Measurements from ENCODE around the gene GPR31.

GPR31 gene

DNA sequence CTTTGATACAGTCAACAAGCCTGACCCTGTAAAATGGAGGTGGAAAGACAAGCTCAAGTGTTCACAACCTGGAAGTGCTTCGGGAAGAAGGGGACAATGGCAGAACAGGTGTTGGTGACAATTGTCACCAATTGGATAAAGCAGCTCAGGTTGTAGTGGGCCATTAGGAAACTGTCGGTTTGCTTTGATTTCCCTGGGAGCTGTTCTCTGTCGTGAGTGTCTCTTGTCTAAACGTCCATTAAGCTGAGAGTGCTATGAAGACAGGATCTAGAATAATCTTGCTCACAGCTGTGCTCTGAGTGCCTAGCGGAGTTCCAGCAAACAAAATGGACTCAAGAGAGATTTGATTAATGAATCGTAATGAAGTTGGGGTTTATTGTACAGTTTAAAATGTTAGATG is 19.9 kb downstream of the GPR31 start:
- no peak for DNase-seq (ENCODE audit: low read depth)

DNA sequence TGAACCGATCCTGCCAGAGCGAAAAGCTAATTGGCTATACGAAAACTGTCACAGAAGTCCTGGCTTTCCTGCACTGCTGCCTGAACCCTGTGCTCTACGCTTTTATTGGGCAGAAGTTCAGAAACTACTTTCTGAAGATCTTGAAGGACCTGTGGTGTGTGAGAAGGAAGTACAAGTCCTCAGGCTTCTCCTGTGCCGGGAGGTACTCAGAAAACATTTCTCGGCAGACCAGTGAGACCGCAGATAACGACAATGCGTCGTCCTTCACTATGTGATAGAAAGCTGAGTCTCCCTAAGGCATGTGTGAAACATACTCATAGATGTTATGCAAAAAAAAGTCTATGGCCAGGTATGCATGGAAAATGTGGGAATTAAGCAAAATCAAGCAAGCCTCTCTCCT is 20.7 kb downstream of the GPR31 start:
- no peak for DNase-seq (ENCODE audit: low read depth)

GRCh38 chr6:167136376-167136775 is 21.4 kb downstream of the GPR31 start:
- no peak for DNase-seq (ENCODE audit: low read depth)

DNA sequence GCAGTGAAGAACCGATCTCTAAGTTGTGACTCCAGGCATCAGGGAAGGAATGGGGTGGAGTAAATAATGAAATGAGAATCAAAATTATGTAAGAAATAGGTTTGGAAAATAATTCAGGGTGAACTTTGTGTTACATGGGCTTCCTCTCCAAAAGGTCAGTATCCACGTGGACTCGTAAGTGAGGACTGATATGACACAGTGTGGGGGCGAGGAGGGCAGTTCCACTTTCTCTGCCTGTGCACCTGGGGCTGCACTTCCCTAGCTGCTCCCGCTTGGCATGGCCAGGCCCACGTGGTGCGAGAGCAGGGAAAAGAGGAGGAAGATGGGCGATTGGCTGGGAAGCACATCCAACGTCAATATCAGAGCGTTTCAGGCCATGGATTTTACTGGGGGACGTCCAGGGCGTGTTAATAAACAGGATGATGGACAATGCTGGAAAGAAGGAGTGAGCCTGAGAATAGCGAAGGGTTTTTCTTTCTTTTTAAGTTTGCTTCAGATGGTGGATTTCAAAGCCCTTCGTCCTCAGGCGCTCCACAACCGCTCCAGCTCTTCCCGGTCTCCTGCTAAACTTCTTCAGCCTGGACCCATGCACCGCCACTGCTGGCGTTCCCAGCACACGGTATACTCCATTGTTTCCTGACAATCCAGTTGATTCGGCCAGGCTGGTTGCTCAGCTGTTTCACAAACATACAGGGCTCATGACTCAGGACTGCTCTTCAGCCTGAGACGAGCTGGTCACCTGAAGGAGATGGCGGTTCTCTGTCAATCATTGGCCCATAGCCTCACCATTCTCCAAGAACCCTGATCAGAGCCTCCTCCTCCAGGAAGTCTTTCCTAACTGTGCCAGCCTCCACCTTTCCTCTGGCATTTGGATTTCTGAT is 23.1 kb downstream of the GPR31 start:
- no peak for DNase-seq (ENCODE audit: low read depth)

DNA sequence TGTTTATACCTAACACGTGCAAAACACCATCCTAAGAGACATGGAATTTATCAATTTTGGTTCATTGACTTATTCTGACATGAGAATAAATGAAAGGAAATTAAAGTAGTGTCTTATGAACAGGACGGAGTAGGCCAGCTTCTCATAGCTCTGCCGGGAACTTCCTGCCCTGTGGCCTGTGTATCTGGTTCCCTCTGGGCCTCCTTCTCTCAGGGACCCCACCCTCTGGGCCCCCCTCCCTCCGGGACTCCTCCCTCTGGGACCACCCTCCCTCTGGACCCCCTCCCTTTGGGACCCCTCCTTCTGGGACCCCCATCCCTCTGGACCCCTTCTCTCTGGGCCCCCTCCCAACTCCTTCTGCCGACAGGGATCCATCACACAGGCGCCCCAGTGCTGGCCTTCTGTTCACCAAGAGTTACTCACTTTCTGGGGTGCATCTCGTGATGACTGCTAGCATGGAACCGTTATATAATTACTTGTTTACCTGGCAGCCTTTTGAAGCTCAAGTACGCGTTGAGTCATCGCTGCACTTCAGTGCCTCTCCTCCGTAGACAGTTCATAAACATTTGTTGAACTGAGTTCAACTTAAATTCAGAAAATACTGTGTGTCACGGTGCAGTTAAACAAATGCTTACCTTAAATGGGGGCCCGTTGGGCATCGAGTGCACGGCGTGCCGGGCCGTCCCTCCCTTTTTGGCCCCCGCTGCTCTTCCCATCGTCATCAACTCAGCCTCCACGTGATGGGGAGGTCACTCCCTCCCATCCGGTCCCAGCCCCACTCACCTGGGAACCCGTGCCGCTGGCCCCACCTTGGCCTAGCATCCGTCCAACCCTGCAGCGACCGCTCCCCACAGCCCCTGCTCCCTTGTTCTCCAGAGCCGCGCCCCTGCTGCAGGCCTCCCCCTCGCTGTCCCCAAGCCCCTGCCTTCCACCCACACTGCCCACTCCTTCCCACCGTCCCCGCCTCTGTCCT is 26.8 kb downstream of the GPR31 start:
- DNase-seq (ENCODE audit: low read depth) = no peak

GRCh38 chr6:167130008-167130677 is 27.6 kb downstream of the GPR31 start:
- DNase-seq (ENCODE audit: low read depth) = no peak

GRCh38 chr6:167129562-167129961 is 28.2 kb downstream of the GPR31 start:
- no peak for DNase-seq (ENCODE audit: low read depth)

DNA sequence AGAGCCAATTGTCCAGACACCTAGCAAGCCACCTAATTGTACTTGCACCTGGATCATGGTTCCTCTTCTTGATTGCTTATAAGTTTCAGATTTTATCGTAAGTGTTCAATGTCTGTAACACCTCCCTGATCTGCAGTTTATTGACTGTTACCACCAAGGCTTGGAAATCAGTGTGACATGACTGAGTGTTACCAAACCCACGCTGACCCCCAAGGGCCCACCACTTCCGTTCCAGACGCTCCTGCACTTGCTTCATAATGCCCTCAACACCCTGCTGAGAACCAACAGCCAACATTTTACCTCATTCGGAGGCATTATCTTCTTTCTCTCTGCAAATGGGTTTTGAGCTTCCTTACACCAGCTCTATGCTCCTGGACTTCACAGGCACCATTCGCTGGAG is 28.6 kb downstream of the GPR31 start:
- no peak for DNase-seq (ENCODE audit: low read depth)

- DNase-seq (ENCODE audit: low read depth) = no peak
Measured at GRCh38 chr6:167127785-167128531, 29.8 kb downstream of the GPR31 start.

DNA sequence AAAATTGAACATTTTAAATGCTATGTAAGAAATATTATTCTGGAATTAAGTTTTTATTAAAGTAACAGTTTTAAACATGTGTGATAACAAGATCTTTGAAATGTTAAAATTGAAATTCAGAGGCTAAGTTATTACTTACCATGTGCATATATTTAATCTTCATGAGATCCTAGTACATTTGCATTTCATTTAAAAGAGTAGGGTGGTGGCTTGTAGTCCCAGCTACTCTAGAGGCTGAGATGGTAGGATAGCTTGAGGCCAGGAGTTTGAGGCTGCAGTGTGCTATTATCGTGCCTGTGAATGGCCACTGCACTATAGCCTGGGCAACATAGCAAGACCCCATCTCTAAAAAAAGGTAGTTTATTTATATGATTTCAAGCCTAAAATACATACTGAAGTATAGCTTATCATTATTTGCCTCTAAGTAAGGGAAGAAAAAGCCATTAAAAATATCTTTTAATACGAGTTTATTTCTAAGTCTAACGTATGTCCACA is 31.9 kb downstream of the GPR31 start:
- DNase-seq (ENCODE audit: low read depth) = no peak

- DNase-seq (ENCODE audit: low read depth) = no peak
Measured at GRCh38 chr6:167125410-167125809, 32.4 kb downstream of the GPR31 start.

DNA sequence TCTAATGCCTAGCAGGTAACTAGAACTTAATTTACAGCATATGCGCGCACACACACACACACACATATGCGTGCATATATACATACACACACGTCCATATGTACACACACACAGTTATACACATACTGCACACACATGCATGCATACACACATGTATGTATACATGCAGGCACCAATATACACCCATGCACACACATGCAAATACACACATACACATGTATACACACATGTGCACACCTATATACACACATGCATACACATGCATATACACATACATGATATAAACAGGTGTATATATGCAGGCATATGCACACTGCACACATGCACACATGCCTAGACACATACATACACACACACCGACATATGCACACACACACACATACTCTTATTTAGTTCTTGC is 33.0 kb downstream of the GPR31 start:
- DNase-seq (ENCODE audit: low read depth) = no peak

- DNase-seq (ENCODE audit: low read depth) = no peak
Measured at GRCh38 chr6:167122827-167123657, 34.7 kb downstream of the GPR31 start, which contains the start of gene CCR6. Gene CCR6 (plus strand): TSS chr6:167123096. CDS start chr6:167136135, 13,039 bp downstream.

DNA sequence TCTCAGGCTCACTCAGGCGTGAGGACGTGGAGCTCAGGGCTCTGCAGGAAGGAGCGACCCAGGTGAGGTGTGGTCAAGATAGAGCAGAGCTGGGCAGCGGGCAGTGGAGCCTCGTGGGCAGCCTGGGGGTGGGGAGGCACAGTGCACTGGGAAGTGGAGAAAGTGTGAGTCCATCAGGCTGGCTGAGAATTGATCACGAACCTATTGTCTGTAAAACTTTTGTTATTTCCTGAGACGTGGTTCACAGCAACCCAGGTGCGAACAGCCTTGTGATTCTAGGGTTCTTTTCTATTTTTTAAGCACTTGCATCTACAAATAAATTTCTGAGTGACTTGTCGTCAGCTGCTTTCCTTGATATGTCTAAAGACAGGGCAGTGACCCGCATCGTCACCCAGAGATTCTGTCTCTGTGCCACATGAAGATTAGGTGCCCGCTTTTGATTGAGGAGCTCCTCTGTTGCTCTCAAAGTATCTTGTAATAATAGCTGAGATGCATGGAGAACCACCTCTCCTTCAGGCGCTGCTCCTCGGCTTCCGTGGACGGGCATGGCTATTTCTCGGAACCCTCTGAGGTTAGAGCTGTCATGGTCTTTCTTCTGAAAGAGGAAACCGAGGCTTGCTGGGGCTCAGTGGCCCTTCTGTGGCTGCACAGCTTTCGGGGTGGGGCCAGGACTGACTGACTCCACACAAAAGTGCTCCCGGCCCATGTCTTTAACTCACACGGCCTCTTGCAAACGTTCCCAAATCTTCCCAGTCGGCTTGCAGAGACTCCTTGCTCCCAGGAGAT is 35.5 kb downstream of the GPR31 start:
- DNase-seq (ENCODE audit: low read depth) = no peak

DNA sequence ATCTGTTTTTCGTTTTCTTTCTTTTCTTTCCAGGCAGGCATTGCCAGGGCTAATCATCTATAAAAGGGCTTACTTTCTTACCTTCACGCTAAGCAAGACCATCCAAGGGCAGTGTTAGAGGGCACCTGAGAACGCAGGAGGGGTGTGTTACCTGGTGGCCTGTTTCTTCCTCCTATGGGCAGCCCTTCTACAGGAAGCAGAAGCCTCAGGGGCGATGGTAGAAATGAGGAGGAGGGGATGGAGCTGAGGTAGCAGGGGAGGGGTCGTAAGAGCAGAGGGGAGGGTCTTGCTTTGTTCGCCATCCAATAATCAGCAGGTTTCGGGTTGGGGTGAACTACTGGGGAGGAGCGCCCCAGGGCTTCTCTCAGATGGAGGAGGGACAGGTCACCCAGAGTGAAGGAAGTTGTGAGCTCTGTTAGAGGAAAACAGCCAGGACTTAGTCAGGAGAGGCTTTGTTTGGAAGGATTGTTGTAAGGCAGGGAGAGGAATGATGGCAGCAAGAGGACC is 36.4 kb downstream of the GPR31 start:
- no peak for DNase-seq (ENCODE audit: low read depth)

DNA sequence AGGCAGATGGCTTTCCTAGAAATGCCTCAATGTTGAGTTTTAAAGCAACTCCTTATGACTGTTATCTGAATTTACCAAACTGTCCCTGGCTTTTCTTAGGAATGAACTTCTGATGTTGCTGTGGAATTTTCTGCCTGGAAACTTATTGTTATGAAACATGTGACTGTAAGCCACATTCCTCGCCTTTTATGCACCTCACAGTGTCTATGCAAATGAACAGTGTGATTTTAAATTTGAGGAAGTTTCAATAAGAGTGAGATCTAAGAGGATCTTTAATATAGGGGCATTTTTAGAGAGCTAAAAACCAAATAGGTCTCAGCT is 37.2 kb downstream of the GPR31 start:
- DNase-seq (ENCODE audit: low read depth) = no peak

- peak; percentile 36 for DNase-seq (ENCODE audit: low read depth)
Measured at GRCh38 chr6:167119670-167120582, 37.9 kb downstream of the GPR31 start.

DNA sequence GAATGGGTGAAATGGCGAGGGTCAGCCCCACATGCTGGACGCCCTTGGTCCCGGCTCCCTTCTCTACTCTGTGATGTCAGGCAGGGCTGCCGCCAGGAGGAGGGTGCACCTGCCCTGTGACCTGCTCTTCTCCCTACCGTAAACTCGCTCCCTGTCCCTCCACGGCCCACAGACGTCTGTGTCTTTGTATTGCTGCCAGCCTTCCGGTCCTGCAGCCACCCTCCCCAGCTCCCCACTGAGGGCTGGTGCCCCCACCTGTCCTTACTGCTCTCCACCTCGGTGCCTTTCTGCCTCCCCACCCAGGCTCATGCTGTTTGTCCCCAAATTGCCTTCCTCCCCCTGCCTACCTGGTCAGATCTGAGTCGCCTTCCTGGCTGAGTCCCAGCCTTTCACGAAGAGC is 38.9 kb downstream of the GPR31 start:
- DNase-seq (ENCODE audit: low read depth) = no peak

Measured in activated T-helper 9 cell treated with anti-CD3 and anti-CD28 coated beads, Interleukin-2, amount 50 U/mL, for 16 hours (primary cell).